HG03280 (cell line): ENCODE results near the gene ASPN.

Experiments
- ATAC-seq: cut with Tn5 transposase; IDR thresholded peaks from one replicate; pipeline ENCODE4 v1.9.1; 2021; ENCODE audit warnings: mild to moderate bottlenecking, moderate library complexity; ENCODE audit not compliant: unreplicated experiment

The ASPN gene

GRCh38 chr9:92476962-92477361, 5.3 kb downstream of the ASPN start:
- no peak for ATAC-seq

- no peak for ATAC-seq
Measured at GRCh38 chr9:92474587-92474986, 7.7 kb downstream of the ASPN start.

GRCh38 chr9:92468206-92468605, 14.1 kb downstream of the ASPN start:
- ATAC-seq = no peak

- ATAC-seq = no peak
Measured at GRCh38 chr9:92467511-92467910, 14.8 kb downstream of the ASPN start.

- ATAC-seq = no peak
Measured at GRCh38 chr9:92467041-92467440, 15.3 kb downstream of the ASPN start.

- no peak for ATAC-seq
Measured at GRCh38 chr9:92463984-92464383, 18.3 kb downstream of the ASPN start.

GRCh38 chr9:92463387-92463786, 18.9 kb downstream of the ASPN start:
- ATAC-seq = no peak

GRCh38 chr9:92457576-92457975, 24.7 kb downstream of the ASPN start:
- ATAC-seq = no peak

GRCh38 chr9:92455217-92455616, 27.1 kb downstream of the ASPN start:
- no peak for ATAC-seq

- ATAC-seq = no peak
Measured at GRCh38 chr9:92446536-92446935, 35.8 kb downstream of the ASPN start.

- no peak for ATAC-seq
Measured at GRCh38 chr9:92444841-92445240, 37.5 kb downstream of the ASPN start.

GRCh38 chr9:92440751-92441046, 41.6 kb downstream of the ASPN start:
- ATAC-seq = no peak

GRCh38 chr9:92439921-92440750, 42.2 kb downstream of the ASPN start:
- no peak for ATAC-seq

GRCh38 chr9:92438900-92439526, 43.3 kb downstream of the ASPN start:
- ATAC-seq = no peak

GRCh38 chr9:92435263-92435662, 47.0 kb downstream of the ASPN start:
- no peak for ATAC-seq

- ATAC-seq = no peak
Measured at GRCh38 chr9:92432972-92433548, 49.2 kb downstream of the ASPN start.

- ATAC-seq = no peak
Measured at GRCh38 chr9:92432350-92432749, 50.0 kb downstream of the ASPN start.

- no peak for ATAC-seq
Measured at GRCh38 chr9:92429836-92430235, 52.5 kb downstream of the ASPN start.

- no peak for ATAC-seq
Measured at GRCh38 chr9:92426501-92427145, 55.7 kb downstream of the ASPN start.

GRCh38 chr9:92425474-92425873, 56.8 kb downstream of the ASPN start:
- no peak for ATAC-seq

GRCh38 chr9:92424340-92424739, 58.0 kb downstream of the ASPN start, which contains the start of gene OMD:
OMD (minus strand) TSS chr9:92424471; CDS start chr9:92417558, 6,913 bp downstream.
- ATAC-seq = no peak

- no peak for ATAC-seq
Measured at GRCh38 chr9:92423612-92424011, 58.7 kb downstream of the ASPN start.
